DND-41 (cell line): ENCODE results near the gene CMYA5.

ENCODE experiments used
- ATAC-seq: fragments of 200-7000 bp; cut with Tn5 transposase; 3 replicates; pipeline ENCODE4 v1.9.1; 2021; ENCODE audit warnings: low read depth; ENCODE audit not compliant: insufficient read depth
- DNase-seq: peaks from one replicate; pipeline ENCODE4 v3.0.0-alpha.2; 2020
- H2AFZ ChIP-seq: 2 replicates; pipeline ENCODE4 v1.6.0; 2012; ENCODE audit warnings: low read depth, low read length
- H3K27ac ChIP-seq: 2 replicates; pipeline ENCODE4 v1.5.1; 2012; ENCODE audit warnings: low read length, inconsistent platforms
- H3K27me3 ChIP-seq: fragments of 200-600 bp; sonication (generic); 2 replicates; pipeline ENCODE4 v1.6.0; 2012; ENCODE audit warnings: low read length, mild to moderate bottlenecking, inconsistent platforms; ENCODE audit not compliant: insufficient read depth, poor library complexity
- H3K36me3 ChIP-seq: 2 replicates; pipeline ENCODE4 v1.5.1; 2012; ENCODE audit warnings: low read length, inconsistent platforms; ENCODE audit not compliant: insufficient read depth
- H3K4me1 ChIP-seq: 2 replicates; pipeline ENCODE4 v1.5.1; 2012; ENCODE audit warnings: mild to moderate bottlenecking, low read length; ENCODE audit not compliant: insufficient read depth
- H3K4me2 ChIP-seq: 2 replicates; pipeline ENCODE4 v1.6.0; 2012; ENCODE audit warnings: mild to moderate bottlenecking, moderate library complexity, low read length, inconsistent platforms; ENCODE audit not compliant: insufficient read depth
- H3K4me3 ChIP-seq, 2 experiments: fragments of 200-600 bp in 1 of 2; shearing (Covaris generic) in 1 of 2; 2 replicates each; pipeline ENCODE4 v1.5.1; 2012 to 2016; ENCODE audit warnings: inconsistent platforms in 2 of 2, low read length in 2 of 2, mild to moderate bottlenecking in 2 of 2, low read depth in 1 of 2, moderate library complexity in 1 of 2
- H3K79me2 ChIP-seq: 2 replicates; pipeline ENCODE4 v1.6.0; 2012; ENCODE audit warnings: low read length, inconsistent platforms; ENCODE audit not compliant: insufficient read depth
- H3K9ac ChIP-seq: 2 replicates; pipeline ENCODE4 v1.6.0; 2012; ENCODE audit warnings: low read depth, mild to moderate bottlenecking, inconsistent platforms, low read length, moderate library complexity
- H3K9me3 ChIP-seq: 2 replicates; pipeline ENCODE4 v1.5.1; 2012; ENCODE audit warnings: low read length, moderate library complexity, mild to moderate bottlenecking, inconsistent platforms; ENCODE audit not compliant: insufficient read depth, severe bottlenecking
- H4K20me1 ChIP-seq: 2 replicates; pipeline ENCODE4 v1.6.0; 2012; ENCODE audit warnings: low read length; ENCODE audit not compliant: insufficient read depth
- CTCF ChIP-seq: IDR thresholded peaks from 2 replicates; pipeline ENCODE4 v1.5.1; 2012; ENCODE audit warnings: borderline replicate concordance, low read length, moderate library complexity, mild to moderate bottlenecking; ENCODE audit not compliant: poor library complexity, severe bottlenecking; ENCODE audit errors: extremely low read depth
- EZH2 ChIP-seq: IDR thresholded peaks from 3 replicates; pipeline ENCODE4 v1.6.1; 2012; ENCODE audit warnings: borderline replicate concordance, low read depth, mild to moderate bottlenecking, moderate library complexity, low read length, inconsistent platforms; ENCODE audit not compliant: severe bottlenecking

Gene CMYA5

GRCh38 chr5:79689541-79690466, at the start of gene CMYA5:
TSS of gene CMYA5 (plus strand) at chr5:79689836. CDS start at chr5:79689908, 72 bp downstream.
- H3K4me1 ChIP-seq, result no peaks in the 10 kb centered on the region
- no peak within 1 kb of the TSS for H3K4me2 ChIP-seq
- H3K9me3 ChIP-seq, result no peaks in the 10 kb centered on the region
- no peak within 1 kb of the TSS for H3K9ac ChIP-seq
- H3K36me3 ChIP-seq, result peaks cover 34% of the 10 kb centered on the region
- TF ChIP-seq CTCF, result no peak
- TF ChIP-seq EZH2, result no peak
- H3K27me3 ChIP-seq, result no peaks in the 10 kb centered on the region
- no peak within 1 kb of the TSS for H2AFZ ChIP-seq
- no peaks in the 10 kb centered on the region for H3K79me2 ChIP-seq
- H3K27ac ChIP-seq, result no peak within 1 kb of the TSS
- DNase-seq (no peak), ATAC-seq (no peak)
- no peak within 1 kb of the TSS for H3K4me3 ChIP-seq
- no peaks in the 10 kb centered on the region for H4K20me1 ChIP-seq

GRCh38 chr5:79640571-79641055, 49.0 kb upstream of the CMYA5 start:
- DNase-seq (no peak), ATAC-seq (no peak)

DNA sequence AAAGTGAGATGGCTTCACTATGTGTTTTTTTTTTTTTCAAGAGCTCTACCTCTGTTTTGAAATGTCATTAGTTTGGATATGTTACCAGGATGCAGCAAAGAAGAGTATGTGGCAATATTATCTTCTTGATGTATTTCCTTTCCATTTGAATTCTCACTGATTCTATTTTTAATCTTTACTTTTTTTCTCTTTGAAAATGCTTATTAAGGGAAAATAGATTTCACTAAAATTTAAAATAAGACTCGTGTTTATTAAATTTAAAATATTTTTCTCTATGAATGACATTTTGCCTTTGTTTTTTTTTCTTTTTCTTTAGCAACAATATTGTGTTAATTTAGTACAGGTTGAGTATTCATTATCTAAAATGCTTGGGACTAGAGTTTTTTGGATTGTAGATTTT, 48.2 kb upstream of the CMYA5 start:
- Histone ChIP-seq H3K27ac (no peak overlapping the region), H4K20me1 (peaks cover 7% of the 10 kb centered on the region), H3K4me3 (no peak overlapping the region), H3K4me1 (no peaks in the 10 kb centered on the region), H3K27me3 (no peaks in the 10 kb centered on the region), H2AFZ (no peak overlapping the region), H3K9me3 (no peaks in the 10 kb centered on the region), H3K36me3 (peaks cover 86% of the 10 kb centered on the region), H3K4me2 (no peak overlapping the region), H3K79me2 (peaks cover 19% of the 10 kb centered on the region), H3K9ac (no peak overlapping the region)
- no peak for TF ChIP-seq EZH2
- no peak for TF ChIP-seq CTCF
- ATAC-seq, result no peak
- no peak for DNase-seq

More at GRCh38 chr5:79640571-79641055, 49.0 kb upstream of the CMYA5 start:
- no peaks in the 10 kb centered on the region for H3K4me1 ChIP-seq
- H3K27me3 ChIP-seq, result no peaks in the 10 kb centered on the region
- no peak overlapping the region for H3K4me3 ChIP-seq
- no peaks in the 10 kb centered on the region for H3K9me3 ChIP-seq
- H3K36me3 ChIP-seq, result peaks cover 85% of the 10 kb centered on the region
- H3K79me2 ChIP-seq, result peaks cover 27% of the 10 kb centered on the region
- peaks cover 7% of the 10 kb centered on the region for H4K20me1 ChIP-seq
- H3K4me2 ChIP-seq, result no peak overlapping the region
- no peak overlapping the region for H3K27ac ChIP-seq
- H3K9ac ChIP-seq, result no peak overlapping the region
- TF ChIP-seq EZH2 (no peak), CTCF (no peak)
- no peak overlapping the region for H2AFZ ChIP-seq
